HG02885 (cell line): ENCODE results near the gene HP.
"Not testable (repeated sequence)": the region's sequence is repeated elsewhere in the genome, so short reads cannot be mapped to it uniquely, and the experiment has no call there.

Source experiments
- ATAC-seq: cut with Tn5 transposase; IDR thresholded peaks from one replicate; pipeline ENCODE4 v1.9.1; 2021; ENCODE audit warnings: mild to moderate bottlenecking; ENCODE audit not compliant: unreplicated experiment, poor library complexity

HP gene

GRCh38 chr16:72054254-72054847 is at the start of gene HP:
TSS of gene HP (plus strand) at chr16:72054505. CDS start at chr16:72054653, 148 bp downstream.
- not testable (repeated sequence) for ATAC-seq

GRCh38 chr16:72008065-72008423 is 46.3 kb upstream of the HP start:
- ATAC-seq, result not testable (repeated sequence)

GRCh38 chr16:72008424-72009216 is 45.7 kb upstream of the HP start, which contains the start of gene DHODH:
TSS of gene DHODH (plus strand) at chr16:72008744. CDS start at chr16:72008765, 21 bp downstream.
- peak; percentile 99 for ATAC-seq

GRCh38 chr16:72009779-72010178 is 44.5 kb upstream of the HP start:
- no peak for ATAC-seq

GRCh38 chr16:72012607-72013006 is 41.7 kb upstream of the HP start:
- ATAC-seq, result no peak

GRCh38 chr16:72013389-72013788 is 40.9 kb upstream of the HP start:
- no peak for ATAC-seq

- no peak for ATAC-seq
These were observed 40.3 kb upstream of the HP start for GRCh38 chr16:72013888-72014581.

GRCh38 chr16:72014675-72015074 is 39.6 kb upstream of the HP start:
- ATAC-seq, result no peak

- ATAC-seq, result no peak
These were observed 39.2 kb upstream of the HP start for GRCh38 chr16:72015124-72015523.

- ATAC-seq, result no peak
These were observed 35.8 kb upstream of the HP start for GRCh38 chr16:72018470-72018869.

GRCh38 chr16:72021043-72021442 is 33.3 kb upstream of the HP start:
- ATAC-seq, result no peak

GRCh38 chr16:72022127-72022526 is 32.2 kb upstream of the HP start:
- ATAC-seq, result no peak

GRCh38 chr16:72023962-72024361 is 30.3 kb upstream of the HP start:
- ATAC-seq, result no peak

- ATAC-seq, result no peak
These were observed 29.4 kb upstream of the HP start for GRCh38 chr16:72024862-72025382.

- no peak for ATAC-seq
These were observed 28.7 kb upstream of the HP start for GRCh38 chr16:72025404-72026114.

- no peak for ATAC-seq
These were observed 26.5 kb upstream of the HP start for GRCh38 chr16:72027669-72028378.

- no peak for ATAC-seq
These were observed 24.6 kb upstream of the HP start for GRCh38 chr16:72029567-72030271.

- no peak for ATAC-seq
These were observed 20.9 kb upstream of the HP start for GRCh38 chr16:72033437-72033836.

GRCh38 chr16:72036098-72036497 is 18.2 kb upstream of the HP start:
- no peak for ATAC-seq
